ENCODE measurements around the gene CACFD1.

CACFD1 gene

GRCh38 chr9:133459476-133460404, at the start of gene CACFD1:
Gene CACFD1 (plus strand): TSS chr9:133459978. CDS start chr9:133460067, 89 bp downstream.
- DNase-seq = peak; percentile 92

GRCh38 chr9:133415170-133415569, 44.6 kb upstream of the CACFD1 start:
- no peak for DNase-seq

- DNase-seq = peak; percentile 95
Observed at GRCh38 chr9:133417541-133418461, 42.0 kb upstream of the CACFD1 start, which contains the start of gene REXO4. Gene REXO4 (minus strand): TSS chr9:133418010. CDS start chr9:133417844, 166 bp downstream.

GRCh38 chr9:133419005-133419404, 40.8 kb upstream of the CACFD1 start:
- no peak for DNase-seq

GRCh38 chr9:133420392-133420827, 39.4 kb upstream of the CACFD1 start:
- DNase-seq = no peak

- DNase-seq = no peak
Observed at GRCh38 chr9:133421615-133422542, 37.9 kb upstream of the CACFD1 start, which contains the start of gene ADAMTS13. Gene ADAMTS13 (plus strand): TSS chr9:133422367. CDS start chr9:133422444, 77 bp downstream.

- no peak for DNase-seq
Observed at GRCh38 chr9:133423216-133423615, 36.6 kb upstream of the CACFD1 start.

GRCh38 chr9:133424187-133424586, 35.6 kb upstream of the CACFD1 start:
- DNase-seq = no peak

GRCh38 chr9:133425049-133425632, 34.6 kb upstream of the CACFD1 start:
- no peak for DNase-seq

- DNase-seq = no peak
Observed at GRCh38 chr9:133426011-133426410, 33.8 kb upstream of the CACFD1 start.

- DNase-seq = no peak
Observed at GRCh38 chr9:133427658-133428348, 32.0 kb upstream of the CACFD1 start.

GRCh38 chr9:133428617-133429101, 31.1 kb upstream of the CACFD1 start:
- DNase-seq = no peak

- DNase-seq = no peak
Observed at GRCh38 chr9:133429214-133429613, 30.6 kb upstream of the CACFD1 start.

- peak; percentile 27 for DNase-seq
Observed at GRCh38 chr9:133429641-133430161, 30.1 kb upstream of the CACFD1 start.

- no peak for DNase-seq
Observed at GRCh38 chr9:133430244-133430643, 29.5 kb upstream of the CACFD1 start.

GRCh38 chr9:133433351-133433843, 26.4 kb upstream of the CACFD1 start:
- no peak for DNase-seq

- no peak for DNase-seq
Observed at GRCh38 chr9:133436681-133437080, 23.1 kb upstream of the CACFD1 start.

- DNase-seq = no peak
Observed at GRCh38 chr9:133437753-133438531, 21.8 kb upstream of the CACFD1 start.

GRCh38 chr9:133439337-133439736, 20.4 kb upstream of the CACFD1 start:
- no peak for DNase-seq

GRCh38 chr9:133440874-133441273, 18.9 kb upstream of the CACFD1 start:
- no peak for DNase-seq
